ENCODE results near the gene TSPAN10.

The TSPAN10 gene

DNA sequence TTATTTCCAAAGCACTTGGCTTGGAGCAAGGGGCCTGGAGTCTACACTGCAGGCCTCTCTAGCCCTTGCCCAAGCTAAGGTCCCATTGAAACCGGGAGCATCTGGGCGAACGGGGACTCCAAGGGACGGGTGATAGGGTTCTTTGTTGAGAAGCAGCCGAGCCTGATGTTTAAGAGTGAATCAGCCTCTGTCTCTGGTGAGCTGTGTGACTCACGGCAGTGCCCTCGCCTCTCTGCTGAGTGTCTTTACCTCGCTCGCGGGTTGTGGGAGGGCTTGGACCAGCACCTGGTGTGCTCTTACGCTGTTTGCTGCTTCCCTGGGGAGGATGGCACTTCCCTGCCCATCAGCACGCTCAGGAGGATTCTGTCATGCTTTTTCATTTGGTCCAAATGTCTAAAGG, 48.1 kb downstream of the TSPAN10 start:
- in situ Hi-C loops (cut with HindIII; ENCODE audit: low sequenced_read_pairs), result no loop called here

DNA sequence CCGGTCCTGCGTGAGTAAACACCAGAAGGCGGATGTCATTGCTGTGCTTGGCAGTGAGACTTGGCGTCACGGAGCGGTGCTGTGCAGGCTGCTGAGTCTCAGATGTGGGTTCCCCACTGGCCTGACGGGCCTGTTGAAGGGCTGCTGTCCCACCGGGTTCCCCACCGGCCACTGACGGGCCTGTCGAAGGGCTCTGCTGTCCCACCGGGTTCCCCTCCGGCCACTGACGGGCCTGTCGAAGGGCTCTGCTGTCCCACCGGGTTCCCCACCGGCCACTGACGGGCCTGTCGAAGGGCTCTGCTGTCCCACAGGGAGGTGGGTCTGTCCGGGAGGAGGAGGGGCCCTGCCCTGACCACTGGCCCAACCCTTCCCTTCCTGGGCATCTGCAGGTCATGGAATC, 49.6 kb downstream of the TSPAN10 start:
- in situ Hi-C loops (cut with HindIII; ENCODE audit: low sequenced_read_pairs), result no loop called here

DNA sequence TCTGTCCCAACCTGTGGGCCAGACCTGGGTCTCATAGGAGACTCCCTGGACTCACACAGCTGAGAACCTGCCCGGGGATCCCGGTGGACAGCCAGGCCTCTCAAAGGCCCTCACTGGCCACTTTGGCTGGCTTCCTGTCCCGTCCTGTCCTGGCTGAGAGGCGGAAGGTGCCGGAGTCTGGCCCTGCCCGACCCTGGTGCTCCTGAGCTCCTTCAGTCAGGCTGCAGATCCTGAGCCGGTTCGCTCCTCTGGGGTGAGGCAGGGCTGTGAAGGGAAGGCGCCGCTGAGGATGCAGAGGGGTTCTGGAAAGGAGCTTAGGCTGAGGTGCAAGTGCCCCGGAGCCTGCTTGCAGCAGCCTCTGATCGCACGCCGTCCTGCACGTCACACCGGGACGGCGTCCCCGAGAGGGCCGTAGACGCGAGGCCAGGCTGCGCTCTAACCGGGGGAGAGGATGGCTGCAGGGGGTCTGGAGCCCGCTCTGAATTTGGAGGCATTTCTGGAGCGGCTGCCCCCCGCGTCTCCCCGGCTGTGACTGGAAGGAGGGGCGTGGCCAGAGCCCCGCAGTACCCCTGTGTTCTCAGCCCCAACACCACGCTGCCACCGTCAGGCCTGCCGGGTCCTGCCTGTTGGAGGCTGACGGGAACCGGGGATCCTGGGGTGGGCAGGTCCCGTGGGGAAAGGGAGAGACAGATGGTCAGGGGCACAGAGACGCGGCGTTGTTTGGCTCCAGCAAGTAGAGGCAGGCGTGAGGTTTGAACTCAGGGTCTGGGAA, 51.0 kb downstream of the TSPAN10 start:
- in situ Hi-C loops (cut with HindIII; ENCODE audit: low sequenced_read_pairs), result no loop called here

DNA sequence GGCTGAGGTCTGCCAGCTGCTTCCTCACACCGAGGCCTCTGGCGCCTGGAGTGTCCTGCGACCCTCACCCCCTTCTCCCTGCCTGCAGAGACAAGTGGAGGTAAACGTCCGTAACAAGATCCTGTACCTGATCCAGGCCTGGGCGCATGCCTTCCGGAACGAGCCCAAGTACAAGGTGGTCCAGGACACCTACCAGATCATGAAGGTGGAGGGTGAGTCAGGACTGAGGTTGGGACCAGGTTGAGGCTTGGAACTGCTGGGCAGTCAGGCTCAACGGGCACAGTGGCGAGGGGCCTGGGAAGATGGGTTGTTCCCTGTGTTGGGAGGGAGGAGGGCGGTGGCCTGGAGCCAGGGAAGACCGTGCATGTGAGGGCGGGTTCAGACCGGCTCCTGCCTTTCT, 51.6 kb downstream of the TSPAN10 start:
- in situ Hi-C loops (cut with HindIII; ENCODE audit: low sequenced_read_pairs), result no loop called here

DNA sequence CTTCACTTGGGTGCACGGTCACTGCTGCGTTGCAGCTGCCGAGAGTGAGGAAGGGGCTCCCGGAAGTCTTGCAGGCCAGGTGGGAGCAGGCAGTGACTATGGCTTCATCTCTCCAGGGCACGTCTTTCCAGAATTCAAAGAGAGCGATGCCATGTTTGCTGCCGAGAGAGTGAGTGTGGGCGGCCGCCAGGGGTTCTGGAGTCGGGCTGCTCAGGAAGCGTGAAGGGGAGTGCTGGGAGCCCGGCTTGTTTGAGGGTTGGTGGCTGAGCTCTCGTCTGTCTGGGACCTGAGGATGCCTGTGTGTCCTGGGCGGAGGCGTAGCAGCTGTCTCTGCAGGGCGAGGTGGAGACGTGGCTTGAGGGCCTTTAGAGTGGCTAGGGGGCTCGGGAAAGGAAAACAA, 53.1 kb downstream of the TSPAN10 start:
- in situ Hi-C loops (cut with HindIII; ENCODE audit: low sequenced_read_pairs), result no loop called here

DNA sequence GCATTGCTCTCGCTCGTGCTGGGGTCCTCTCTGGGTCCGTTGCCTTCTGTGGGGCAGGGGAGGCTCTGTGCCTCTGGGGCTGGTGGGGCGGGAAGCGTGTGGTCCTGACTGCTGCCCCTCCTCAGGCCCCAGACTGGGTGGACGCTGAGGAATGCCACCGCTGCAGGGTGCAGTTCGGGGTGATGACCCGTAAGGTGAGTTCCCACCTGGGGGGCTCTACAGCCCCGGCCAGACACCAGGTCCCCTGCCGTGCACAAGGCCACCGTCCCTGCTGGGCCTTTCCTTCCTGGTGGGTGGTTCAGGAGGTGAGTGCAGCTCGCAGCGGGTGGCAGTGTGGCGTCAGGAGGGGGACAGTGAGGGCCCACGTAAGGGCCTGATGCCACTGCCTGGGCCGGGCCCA, 53.6 kb downstream of the TSPAN10 start:
- in situ Hi-C loops (cut with HindIII; ENCODE audit: low sequenced_read_pairs), result no loop called here

DNA sequence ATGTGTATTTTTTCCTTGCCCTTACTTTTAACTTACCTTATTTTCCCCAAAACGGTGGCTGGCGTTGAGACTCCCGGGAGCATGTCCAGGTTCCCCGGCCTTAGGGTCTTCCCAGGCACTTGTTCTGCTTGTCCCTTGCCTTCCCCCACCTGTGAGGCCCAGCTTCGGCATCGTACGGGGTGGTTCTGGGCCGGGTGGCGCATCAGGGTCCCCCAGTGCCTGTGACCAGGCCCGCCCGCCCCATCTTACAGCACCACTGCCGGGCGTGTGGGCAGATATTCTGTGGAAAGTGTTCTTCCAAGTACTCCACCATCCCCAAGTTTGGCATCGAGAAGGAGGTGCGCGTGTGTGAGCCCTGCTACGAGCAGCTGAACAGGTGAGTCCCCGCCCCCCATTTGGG, 54.2 kb downstream of the TSPAN10 start:
- in situ Hi-C loops (cut with HindIII; ENCODE audit: low sequenced_read_pairs), result no loop called here

DNA sequence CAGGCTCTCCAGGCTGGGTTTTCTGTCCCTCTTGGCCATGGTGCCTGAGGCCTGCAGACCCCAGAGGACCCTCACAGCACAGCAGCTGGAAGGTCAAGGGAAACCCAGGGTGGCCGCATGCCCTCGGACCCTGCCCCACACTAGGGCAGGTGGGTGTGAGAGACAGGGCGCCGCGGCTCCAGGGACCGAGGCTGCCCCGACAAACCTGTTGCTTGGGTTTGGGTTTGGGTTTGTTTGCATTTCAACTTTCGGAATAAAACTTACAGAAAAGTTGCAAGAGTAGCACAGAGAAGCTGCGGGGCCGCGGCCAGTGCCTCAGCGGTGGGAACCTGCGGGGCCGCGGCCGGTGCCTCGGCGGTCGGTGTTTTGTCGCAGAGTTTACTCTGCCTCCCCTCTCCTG, 54.6 kb downstream of the TSPAN10 start:
- in situ Hi-C loops (cut with HindIII; ENCODE audit: low sequenced_read_pairs), result no loop called here

DNA sequence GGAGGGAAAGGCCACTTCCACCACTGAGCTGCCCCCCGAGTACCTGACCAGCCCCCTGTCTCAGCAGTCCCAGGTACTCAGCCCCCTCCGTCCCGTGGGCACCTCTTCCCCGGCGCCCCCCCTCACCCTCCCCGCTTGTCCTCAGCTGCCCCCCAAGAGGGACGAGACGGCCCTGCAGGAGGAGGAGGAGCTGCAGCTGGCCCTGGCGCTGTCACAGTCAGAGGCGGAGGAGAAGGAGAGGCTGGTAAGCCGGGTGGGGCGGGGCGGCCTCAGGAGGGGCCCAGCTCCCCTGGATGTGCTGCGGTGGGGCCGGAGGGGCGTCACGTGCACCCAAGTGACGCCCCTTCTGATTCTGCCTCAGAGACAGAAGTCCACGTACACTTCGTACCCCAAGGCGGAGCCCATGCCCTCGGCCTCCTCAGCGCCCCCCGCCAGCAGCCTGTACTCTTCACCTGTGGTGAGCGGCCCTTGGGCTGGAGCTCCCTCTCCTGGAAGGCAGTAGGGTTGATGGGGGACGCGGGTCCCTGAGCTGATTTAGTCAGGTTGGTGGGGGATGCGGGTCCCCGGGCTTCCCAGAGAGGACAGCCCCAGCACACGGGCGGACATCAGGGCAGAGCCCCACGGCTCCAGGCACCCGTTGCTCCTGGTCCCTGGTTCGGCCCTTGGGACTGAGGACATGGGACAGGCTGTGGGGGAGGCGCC, 56.7 kb downstream of the TSPAN10 start:
- in situ Hi-C loops (cut with HindIII; ENCODE audit: low sequenced_read_pairs), result no loop called here

DNA sequence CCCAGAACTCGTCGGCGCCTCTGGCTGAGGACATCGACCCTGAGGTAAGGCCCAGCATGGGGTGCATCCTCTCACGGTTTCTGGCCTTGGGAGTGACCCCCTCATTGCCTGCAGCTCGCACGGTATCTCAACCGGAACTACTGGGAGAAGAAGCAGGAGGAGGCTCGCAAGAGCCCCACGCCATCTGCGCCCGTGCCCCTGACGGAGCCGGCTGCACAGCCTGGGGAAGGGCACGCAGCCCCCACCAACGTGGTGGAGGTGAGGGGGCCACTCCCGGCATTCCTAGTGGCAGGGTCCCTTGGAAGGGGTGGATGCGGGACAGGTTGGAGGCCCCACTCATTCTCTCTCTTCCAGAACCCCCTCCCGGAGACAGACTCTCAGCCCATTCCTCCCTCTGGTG, 57.8 kb downstream of the TSPAN10 start:
- in situ Hi-C loops (cut with HindIII; ENCODE audit: low sequenced_read_pairs), result no loop called here

DNA sequence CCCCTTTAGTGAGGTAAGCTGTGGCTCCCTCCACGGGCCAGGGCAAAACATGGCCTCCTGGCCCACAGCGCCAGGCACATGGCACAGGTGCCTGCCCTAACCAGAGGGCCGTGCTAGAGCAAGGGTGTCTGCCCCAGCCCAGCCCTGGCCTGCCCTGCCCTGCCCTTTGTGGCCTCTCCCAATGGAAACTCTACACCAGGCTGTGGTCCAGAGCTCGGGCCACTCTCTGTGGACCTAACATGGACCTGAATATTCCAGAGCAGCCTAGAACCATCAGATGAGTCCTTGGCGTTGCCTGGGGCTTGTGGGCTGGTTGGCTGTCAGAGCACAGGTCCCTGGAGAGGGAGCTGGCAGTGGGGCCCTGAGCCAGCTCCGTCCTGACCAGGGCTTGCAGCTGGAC, 58.2 kb downstream of the TSPAN10 start:
- in situ Hi-C loops (cut with HindIII; ENCODE audit: low sequenced_read_pairs), result no loop called here

DNA sequence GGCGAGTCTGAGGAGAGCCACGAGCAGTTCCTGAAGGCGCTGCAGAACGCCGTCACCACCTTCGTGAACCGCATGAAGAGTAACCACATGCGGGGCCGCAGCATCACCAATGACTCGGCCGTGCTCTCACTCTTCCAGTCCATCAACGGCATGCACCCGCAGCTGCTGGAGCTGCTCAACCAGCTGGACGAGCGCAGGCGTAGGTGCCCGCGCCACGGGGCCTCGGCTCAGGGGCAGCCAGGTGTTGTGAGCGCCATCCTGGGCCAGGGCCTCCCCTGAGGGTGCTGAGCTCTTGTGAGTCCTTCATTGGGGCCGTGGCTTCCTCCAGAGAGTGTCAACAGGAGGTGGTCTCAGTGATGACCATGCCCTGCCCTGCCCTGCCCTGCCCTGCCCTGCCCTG, 58.8 kb downstream of the TSPAN10 start:
- in situ Hi-C loops (cut with HindIII; ENCODE audit: low sequenced_read_pairs), result no loop called here

DNA sequence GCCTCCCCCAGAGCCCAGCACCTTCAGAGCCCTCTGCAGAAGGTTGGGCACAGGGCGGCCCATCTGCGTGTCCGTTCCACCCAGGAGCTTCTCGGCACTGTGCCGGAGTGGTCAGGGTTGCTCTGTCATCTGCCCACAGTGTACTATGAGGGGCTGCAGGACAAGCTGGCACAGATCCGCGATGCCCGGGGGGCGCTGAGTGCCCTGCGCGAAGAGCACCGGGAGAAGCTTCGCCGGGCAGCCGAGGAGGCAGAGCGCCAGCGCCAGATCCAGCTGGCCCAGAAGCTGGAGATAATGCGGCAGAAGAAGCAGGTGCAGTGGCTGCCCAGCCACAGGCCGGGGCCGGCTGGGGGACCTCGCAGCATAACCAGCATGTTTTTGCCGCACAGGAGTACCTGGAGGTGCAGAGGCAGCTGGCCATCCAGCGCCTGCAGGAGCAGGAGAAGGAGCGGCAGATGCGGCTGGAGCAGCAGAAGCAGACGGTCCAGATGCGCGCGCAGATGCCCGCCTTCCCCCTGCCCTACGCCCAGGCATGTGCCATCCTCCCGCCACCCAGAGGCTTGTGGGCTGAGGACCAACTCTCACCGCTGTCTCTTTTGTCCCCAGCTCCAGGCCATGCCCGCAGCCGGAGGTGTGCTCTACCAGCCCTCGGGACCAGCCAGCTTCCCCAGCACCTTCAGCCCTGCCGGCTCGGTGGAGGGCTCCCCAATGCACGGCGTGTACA, 59.4 kb downstream of the TSPAN10 start:
- in situ Hi-C loops (cut with HindIII; ENCODE audit: low sequenced_read_pairs), result no loop called here

DNA sequence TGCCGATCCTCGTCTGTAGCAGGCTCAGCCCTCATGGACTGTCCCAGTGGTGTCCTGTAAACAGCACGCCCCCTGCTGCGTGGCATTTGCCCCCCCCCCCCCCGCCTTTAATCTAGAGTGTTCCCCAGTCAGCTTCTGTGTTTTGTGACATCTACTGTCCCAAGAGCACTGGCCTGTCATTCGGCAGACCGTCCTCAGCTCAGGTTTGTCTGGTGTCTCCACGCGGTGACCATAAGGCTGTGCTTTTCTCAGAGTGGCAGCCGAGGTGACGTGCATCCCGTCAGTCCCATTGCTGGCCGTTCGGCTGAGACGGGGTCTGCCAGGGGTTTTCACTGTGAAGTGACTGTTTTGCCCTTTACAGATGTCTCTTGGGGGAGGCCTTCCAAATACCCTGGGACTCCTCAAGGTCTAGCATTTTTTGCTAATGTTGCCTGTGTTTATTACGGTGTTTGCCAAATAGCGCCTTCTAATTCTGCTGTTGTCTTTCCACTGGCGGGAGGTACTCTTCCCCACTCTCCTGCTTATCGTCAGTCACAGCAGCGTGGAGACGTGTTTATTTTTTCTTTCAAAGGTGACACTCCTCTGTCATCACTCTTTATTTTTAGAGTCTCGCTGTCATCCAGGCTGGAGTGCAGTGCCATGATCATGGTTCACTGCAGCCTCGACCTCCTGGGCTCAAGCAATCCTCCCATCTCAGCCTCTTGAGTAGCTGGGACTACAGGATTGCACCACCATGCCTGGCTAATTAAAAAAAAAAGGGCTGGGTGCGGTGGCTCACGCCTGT, 60.5 kb downstream of the TSPAN10 start:
- in situ Hi-C loops (cut with HindIII; ENCODE audit: low sequenced_read_pairs), result no loop called here
